WTC11 (cell line): ENCODE results near the gene PRDM1. TPM values are rescaled to one million over a fixed set of nuclear protein-coding genes. Genes with fewer than 3 reads are reported as not detected.

ENCODE experiments used
- ATAC-seq: fragments of 200-7000 bp; cut with Tn5 transposase; 2 replicates; pipeline ENCODE4 v1.10.0; 2021; ENCODE audit warnings: mild to moderate bottlenecking, moderate library complexity
- CTCF ChIA-PET: fragments of 300-600 bp; sonication (Branson Sonifier 250); formaldehyde crosslinking; loops from one replicate; lab custom pipeline; 2021; ENCODE audit warnings: antibody characterized with exemption; lab: Charles Lee
- POLR2A ChIA-PET: fragments of 350-600 bp; sonication (Branson Sonifier 250); formaldehyde crosslinking; loops from one replicate; lab custom pipeline; 2021; ENCODE audit warnings: antibody characterized with exemption; lab: Charles Lee
- DNase-seq: peaks from one replicate; pipeline ENCODE4 v3.0.0; 2021; ENCODE audit warnings: low spot score
- H3K27ac Mint-ChIP-seq: 2 replicates; pipeline ENCODE4 v1.8.0; 2021; ENCODE audit warnings: mixed read lengths
- H3K27me3 Mint-ChIP-seq: 2 replicates; pipeline ENCODE4 v1.8.0; 2021; ENCODE audit warnings: low read depth, mild to moderate bottlenecking, moderate library complexity, mixed read lengths
- H3K36me3 Mint-ChIP-seq: 2 replicates; pipeline ENCODE4 v1.8.0; 2021; ENCODE audit warnings: mixed read lengths
- H3K4me1 Mint-ChIP-seq: 2 replicates; pipeline ENCODE4 v1.8.0; 2022; ENCODE audit warnings: mixed read lengths
- H3K4me3 Mint-ChIP-seq: 2 replicates; pipeline ENCODE4 v1.8.0; 2021; ENCODE audit warnings: mild to moderate bottlenecking, moderate library complexity, mixed read lengths
- H3K9me3 Mint-ChIP-seq: 2 replicates; pipeline ENCODE4 v1.8.0; 2021; ENCODE audit warnings: mixed read lengths
- CTCF ChIP-seq: fragments of 200-600 bp; IDR thresholded peaks from 2 replicates; pipeline ENCODE4 v1.8.0; 2022; ENCODE audit warnings: antibody characterized with exemption
- FOXK1 ChIP-seq: sonication (generic); formaldehyde crosslinking; IDR thresholded peaks from 2 replicates; pipeline ENCODE4 v1.8.0; 2022; ENCODE audit warnings: mild to moderate bottlenecking, moderate library complexity, missing genetic modification reagents
- GABPB1 ChIP-seq: sonication (generic); formaldehyde crosslinking; IDR thresholded peaks from 2 replicates; pipeline ENCODE4 v1.8.1; 2023; ENCODE audit warnings: mild to moderate bottlenecking, missing genetic modification reagents
- MLX ChIP-seq: sonication (generic); formaldehyde crosslinking; IDR thresholded peaks from 2 replicates; pipeline ENCODE4 v1.8.1; 2023; ENCODE audit warnings: mild to moderate bottlenecking, missing genetic modification reagents, moderate library complexity
- MXD4 ChIP-seq: fragments of 250-450 bp; sonication (Bioruptor Pico); IDR thresholded peaks from 2 replicates; pipeline ENCODE4 v1.8.0; 2021; ENCODE audit warnings: mild to moderate bottlenecking, moderate library complexity, borderline replicate concordance
- MYBL2 ChIP-seq: sonication (generic); formaldehyde crosslinking; IDR thresholded peaks from 2 replicates; pipeline ENCODE4 v1.8.1; 2023; ENCODE audit warnings: mild to moderate bottlenecking, moderate library complexity, missing genetic modification reagents
- NR1H2 ChIP-seq: sonication (generic); formaldehyde crosslinking; IDR thresholded peaks from 2 replicates; pipeline ENCODE4 v1.9.0; 2021; ENCODE audit warnings: mild to moderate bottlenecking, moderate library complexity, missing genetic modification reagents
- SOX15 ChIP-seq: fragments of 250-450 bp; sonication (Bioruptor Pico); IDR thresholded peaks from 2 replicates; pipeline ENCODE4 v1.9.0; 2021; ENCODE audit warnings: mild to moderate bottlenecking
- ZBTB21 ChIP-seq: sonication (generic); formaldehyde crosslinking; IDR thresholded peaks from 2 replicates; pipeline ENCODE4 v1.8.1; 2023; ENCODE audit warnings: mild to moderate bottlenecking, missing genetic modification reagents, borderline replicate concordance
- total RNA-seq: library from RNA; stranded (reverse); gene quantifications from 3 replicates; pipeline ENCODE4 v1.2.3, GENCODE V29; 2021
- TF ChIP-seq, protein P1 (sequence below): sonication (generic); formaldehyde crosslinking; IDR thresholded peaks from 2 replicates; pipeline ENCODE4 v1.8.0; 2022; ENCODE audit warnings: mild to moderate bottlenecking, missing genetic modification reagents
- TF ChIP-seq, protein P2 (sequence below): fragments of 250-450 bp; sonication (Bioruptor Pico); IDR thresholded peaks from 2 replicates; pipeline ENCODE4 v1.8.0; 2021; ENCODE audit warnings: mild to moderate bottlenecking
- TF ChIP-seq, protein P3 (sequence below): sonication (generic); formaldehyde crosslinking; conservative IDR thresholded peaks from 2 replicates; pipeline ENCODE4 v1.8.1; 2023; ENCODE audit warnings: mild to moderate bottlenecking, low read depth, missing genetic modification reagents, moderate library complexity
- TF ChIP-seq, protein P4 (sequence below): sonication (generic); formaldehyde crosslinking; IDR thresholded peaks from 2 replicates; pipeline ENCODE4 v1.8.0; 2023; ENCODE audit warnings: mild to moderate bottlenecking, missing genetic modification reagents

PRDM1 gene
- total RNA-seq, 1 experiment from 2014 or later = 1.8 TPM

GRCh38 chr6:106117579-106117978 lies 31.4 kb downstream of the PRDM1 start:
- CTCF ChIA-PET = interaction anchor here (1.2 kb wide), 1 partner anchor 45 kb away, joined by 3 read pairs; no protein-coding TSS in a partner anchor
- Mint-ChIP-seq H3K4me3 (no peak overlapping the region), H3K9me3 (peaks cover 8% of the 10 kb centered on the region)

More at GRCh38 chr6:106117579-106117978, 31.4 kb downstream of the PRDM1 start:
- ATAC-seq = no peak
- Mint-ChIP-seq H3K27ac (no peak overlapping the region), H3K36me3 (no peaks in the 10 kb centered on the region), H3K4me1 (peaks cover 11% of the 10 kb centered on the region), H3K27me3 (no peaks in the 10 kb centered on the region)
- no peak for TF ChIP-seq NR1H2 (CRISPR knock-in tag)
- TF ChIP-seq CTCF = no peak
- no peak for TF ChIP-seq MXD4 (CRISPR knock-in tag)
- TF ChIP-seq ZBTB21 (CRISPR knock-in tag) = no peak
- TF ChIP-seq SOX15 (CRISPR knock-in tag) = no peak
- TF ChIP-seq, protein P1, sequence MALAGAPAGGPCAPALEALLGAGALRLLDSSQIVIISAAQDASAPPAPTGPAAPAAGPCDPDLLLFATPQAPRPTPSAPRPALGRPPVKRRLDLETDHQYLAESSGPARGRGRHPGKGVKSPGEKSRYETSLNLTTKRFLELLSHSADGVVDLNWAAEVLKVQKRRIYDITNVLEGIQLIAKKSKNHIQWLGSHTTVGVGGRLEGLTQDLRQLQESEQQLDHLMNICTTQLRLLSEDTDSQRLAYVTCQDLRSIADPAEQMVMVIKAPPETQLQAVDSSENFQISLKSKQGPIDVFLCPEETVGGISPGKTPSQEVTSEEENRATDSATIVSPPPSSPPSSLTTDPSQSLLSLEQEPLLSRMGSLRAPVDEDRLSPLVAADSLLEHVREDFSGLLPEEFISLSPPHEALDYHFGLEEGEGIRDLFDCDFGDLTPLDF (CRISPR knock-in tag) = no peak
- no peak for TF ChIP-seq MLX (CRISPR knock-in tag)
- TF ChIP-seq, protein P2, sequence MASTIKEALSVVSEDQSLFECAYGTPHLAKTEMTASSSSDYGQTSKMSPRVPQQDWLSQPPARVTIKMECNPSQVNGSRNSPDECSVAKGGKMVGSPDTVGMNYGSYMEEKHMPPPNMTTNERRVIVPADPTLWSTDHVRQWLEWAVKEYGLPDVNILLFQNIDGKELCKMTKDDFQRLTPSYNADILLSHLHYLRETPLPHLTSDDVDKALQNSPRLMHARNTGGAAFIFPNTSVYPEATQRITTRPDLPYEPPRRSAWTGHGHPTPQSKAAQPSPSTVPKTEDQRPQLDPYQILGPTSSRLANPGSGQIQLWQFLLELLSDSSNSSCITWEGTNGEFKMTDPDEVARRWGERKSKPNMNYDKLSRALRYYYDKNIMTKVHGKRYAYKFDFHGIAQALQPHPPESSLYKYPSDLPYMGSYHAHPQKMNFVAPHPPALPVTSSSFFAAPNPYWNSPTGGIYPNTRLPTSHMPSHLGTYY = no peak
- TF ChIP-seq, protein P3, sequence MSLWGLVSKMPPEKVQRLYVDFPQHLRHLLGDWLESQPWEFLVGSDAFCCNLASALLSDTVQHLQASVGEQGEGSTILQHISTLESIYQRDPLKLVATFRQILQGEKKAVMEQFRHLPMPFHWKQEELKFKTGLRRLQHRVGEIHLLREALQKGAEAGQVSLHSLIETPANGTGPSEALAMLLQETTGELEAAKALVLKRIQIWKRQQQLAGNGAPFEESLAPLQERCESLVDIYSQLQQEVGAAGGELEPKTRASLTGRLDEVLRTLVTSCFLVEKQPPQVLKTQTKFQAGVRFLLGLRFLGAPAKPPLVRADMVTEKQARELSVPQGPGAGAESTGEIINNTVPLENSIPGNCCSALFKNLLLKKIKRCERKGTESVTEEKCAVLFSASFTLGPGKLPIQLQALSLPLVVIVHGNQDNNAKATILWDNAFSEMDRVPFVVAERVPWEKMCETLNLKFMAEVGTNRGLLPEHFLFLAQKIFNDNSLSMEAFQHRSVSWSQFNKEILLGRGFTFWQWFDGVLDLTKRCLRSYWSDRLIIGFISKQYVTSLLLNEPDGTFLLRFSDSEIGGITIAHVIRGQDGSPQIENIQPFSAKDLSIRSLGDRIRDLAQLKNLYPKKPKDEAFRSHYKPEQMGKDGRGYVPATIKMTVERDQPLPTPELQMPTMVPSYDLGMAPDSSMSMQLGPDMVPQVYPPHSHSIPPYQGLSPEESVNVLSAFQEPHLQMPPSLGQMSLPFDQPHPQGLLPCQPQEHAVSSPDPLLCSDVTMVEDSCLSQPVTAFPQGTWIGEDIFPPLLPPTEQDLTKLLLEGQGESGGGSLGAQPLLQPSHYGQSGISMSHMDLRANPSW (CRISPR knock-in tag) = no peak
- TF ChIP-seq FOXK1 (CRISPR knock-in tag) = no peak
- TF ChIP-seq MYBL2 (CRISPR knock-in tag) = no peak
- no peak for TF ChIP-seq GABPB1 (CRISPR knock-in tag)
- TF ChIP-seq, protein P4, sequence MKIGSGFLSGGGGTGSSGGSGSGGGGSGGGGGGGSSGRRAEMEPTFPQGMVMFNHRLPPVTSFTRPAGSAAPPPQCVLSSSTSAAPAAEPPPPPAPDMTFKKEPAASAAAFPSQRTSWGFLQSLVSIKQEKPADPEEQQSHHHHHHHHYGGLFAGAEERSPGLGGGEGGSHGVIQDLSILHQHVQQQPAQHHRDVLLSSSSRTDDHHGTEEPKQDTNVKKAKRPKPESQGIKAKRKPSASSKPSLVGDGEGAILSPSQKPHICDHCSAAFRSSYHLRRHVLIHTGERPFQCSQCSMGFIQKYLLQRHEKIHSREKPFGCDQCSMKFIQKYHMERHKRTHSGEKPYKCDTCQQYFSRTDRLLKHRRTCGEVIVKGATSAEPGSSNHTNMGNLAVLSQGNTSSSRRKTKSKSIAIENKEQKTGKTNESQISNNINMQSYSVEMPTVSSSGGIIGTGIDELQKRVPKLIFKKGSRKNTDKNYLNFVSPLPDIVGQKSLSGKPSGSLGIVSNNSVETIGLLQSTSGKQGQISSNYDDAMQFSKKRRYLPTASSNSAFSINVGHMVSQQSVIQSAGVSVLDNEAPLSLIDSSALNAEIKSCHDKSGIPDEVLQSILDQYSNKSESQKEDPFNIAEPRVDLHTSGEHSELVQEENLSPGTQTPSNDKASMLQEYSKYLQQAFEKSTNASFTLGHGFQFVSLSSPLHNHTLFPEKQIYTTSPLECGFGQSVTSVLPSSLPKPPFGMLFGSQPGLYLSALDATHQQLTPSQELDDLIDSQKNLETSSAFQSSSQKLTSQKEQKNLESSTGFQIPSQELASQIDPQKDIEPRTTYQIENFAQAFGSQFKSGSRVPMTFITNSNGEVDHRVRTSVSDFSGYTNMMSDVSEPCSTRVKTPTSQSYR (CRISPR knock-in tag) = no peak
- no peak for DNase-seq
- POLR2A ChIA-PET = no interaction called here
